ENCODE results near the gene SLC5A12.

DNA sequence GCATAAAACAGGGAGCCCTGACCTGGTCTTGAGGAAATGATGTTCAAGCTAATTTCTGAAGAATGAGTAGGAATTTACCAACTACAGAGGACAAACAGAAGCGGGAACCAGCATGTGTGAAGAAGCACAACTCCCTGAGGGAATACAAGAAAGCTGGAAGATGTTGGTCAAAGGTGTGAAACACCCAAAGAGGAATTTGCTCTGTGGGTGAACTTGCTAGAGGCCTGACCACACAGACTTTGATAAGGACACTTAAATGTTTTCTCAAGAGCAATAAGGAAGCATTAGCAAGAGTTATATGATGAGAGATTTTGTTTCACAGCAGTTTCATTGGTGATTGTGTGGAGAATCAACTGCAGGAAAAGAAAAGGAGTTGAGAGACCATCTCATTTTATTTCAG, 17.6 kb downstream of the SLC5A12 start:
- TF ChIP-seq RAD21 (IDR thresholded peaks at IDR 0.05; ENCODE audit: low read length) = no peak
- no peak for TF ChIP-seq POLR2A (IDR thresholded peaks at IDR 0.05; ENCODE audit: low read depth, low read length)
- TF ChIP-seq MXI1 (IDR thresholded peaks at IDR 0.05; ENCODE audit: borderline replicate concordance, low read depth, low read length) = no peak
- TF ChIP-seq, protein P1, sequence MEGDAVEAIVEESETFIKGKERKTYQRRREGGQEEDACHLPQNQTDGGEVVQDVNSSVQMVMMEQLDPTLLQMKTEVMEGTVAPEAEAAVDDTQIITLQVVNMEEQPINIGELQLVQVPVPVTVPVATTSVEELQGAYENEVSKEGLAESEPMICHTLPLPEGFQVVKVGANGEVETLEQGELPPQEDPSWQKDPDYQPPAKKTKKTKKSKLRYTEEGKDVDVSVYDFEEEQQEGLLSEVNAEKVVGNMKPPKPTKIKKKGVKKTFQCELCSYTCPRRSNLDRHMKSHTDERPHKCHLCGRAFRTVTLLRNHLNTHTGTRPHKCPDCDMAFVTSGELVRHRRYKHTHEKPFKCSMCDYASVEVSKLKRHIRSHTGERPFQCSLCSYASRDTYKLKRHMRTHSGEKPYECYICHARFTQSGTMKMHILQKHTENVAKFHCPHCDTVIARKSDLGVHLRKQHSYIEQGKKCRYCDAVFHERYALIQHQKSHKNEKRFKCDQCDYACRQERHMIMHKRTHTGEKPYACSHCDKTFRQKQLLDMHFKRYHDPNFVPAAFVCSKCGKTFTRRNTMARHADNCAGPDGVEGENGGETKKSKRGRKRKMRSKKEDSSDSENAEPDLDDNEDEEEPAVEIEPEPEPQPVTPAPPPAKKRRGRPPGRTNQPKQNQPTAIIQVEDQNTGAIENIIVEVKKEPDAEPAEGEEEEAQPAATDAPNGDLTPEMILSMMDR (conservative IDR thresholded peaks at IDR 0.05; ENCODE audit: low read depth, low read length) = no peak
- no peak for TF ChIP-seq RFX5 (IDR thresholded peaks at IDR 0.05; ENCODE audit: low read depth, low read length)
- no peak for TF ChIP-seq SMC3 (IDR thresholded peaks at IDR 0.05; ENCODE audit: low read depth, low read length)
- TF ChIP-seq CEBPB (IDR thresholded peaks at IDR 0.05; ENCODE audit: low read depth, low read length) = no peak
- TF ChIP-seq MAFK (IDR thresholded peaks at IDR 0.05; ENCODE audit: low read depth, low read length) = no peak

Measured in IMR-90 (cell line).